ENCODE measurements around the gene RNF144A. TPM values are rescaled to one million over a fixed set of nuclear protein-coding genes. Genes with fewer than 3 reads are reported as not detected.

Gene RNF144A
- total RNA-seq, 4 donors from 2014 or later, result 8.0 to 25.4 (median 15.8) TPM

- no peak for DNase-seq (ENCODE audit: low spot score in 2 of 2)
- H3K36me3 ChIP-seq, result no peaks in the 10 kb centered on the region
- no peak for TF ChIP-seq POLR2AphosphoS5 (IDR thresholded peaks at IDR 0.05)
- TF ChIP-seq CTCF (IDR thresholded peaks at IDR 0.05), result no peak
- TF ChIP-seq POLR2A (IDR thresholded peaks at IDR 0.05), result no peak
- TF ChIP-seq EP300 (IDR thresholded peaks at IDR 0.05), result no peak
- H3K4me1 ChIP-seq, result no peaks in the 10 kb centered on the region
- H3K9me3 ChIP-seq, result no peaks in the 10 kb centered on the region
- no peak overlapping the region for H3K27ac ChIP-seq
- no peak overlapping the region for H3K4me3 ChIP-seq
- no peaks in the 10 kb centered on the region for H3K27me3 ChIP-seq
- 73% methylated on average over 2 of the region's 2 CpGs for WGBS
Measured at GRCh38 chr2:6939071-6939470, 21.9 kb downstream of the RNF144A start.

DNA sequence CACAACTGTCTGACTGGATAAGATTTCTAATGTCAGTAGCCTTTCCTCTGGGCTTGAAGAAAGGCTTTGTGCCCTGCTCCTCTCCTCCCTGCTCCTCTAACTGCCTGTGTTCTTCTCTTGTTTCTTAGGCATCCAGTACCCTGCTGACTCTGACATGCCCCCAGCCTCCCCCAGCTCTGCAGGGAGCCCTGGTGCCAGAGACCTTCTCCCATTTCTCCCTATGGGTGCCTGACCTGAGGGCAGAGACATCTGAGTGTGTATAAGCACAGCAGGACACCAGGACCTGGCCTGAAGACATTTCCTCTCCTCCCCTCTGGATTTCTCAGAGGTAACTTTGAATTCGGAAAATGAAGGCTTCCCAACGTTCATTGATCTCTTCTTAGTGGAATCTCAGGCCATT is 23.6 kb downstream of the RNF144A start:
- 97% methylated on average over 2 of the region's 2 CpGs for WGBS
- Histone ChIP-seq H3K36me3 (no peaks in the 10 kb centered on the region), H3K27me3 (no peaks in the 10 kb centered on the region), H3K4me3 (no peak overlapping the region), H3K9me3 (no peaks in the 10 kb centered on the region), H3K27ac (no peak overlapping the region), H3K4me1 (no peaks in the 10 kb centered on the region)
- TF ChIP-seq EP300 (IDR thresholded peaks at IDR 0.05) (no peak), POLR2A (IDR thresholded peaks at IDR 0.05) (no peak), CTCF (IDR thresholded peaks at IDR 0.05) (no peak), POLR2AphosphoS5 (IDR thresholded peaks at IDR 0.05) (no peak)
- no peak for DNase-seq (ENCODE audit: low spot score in 2 of 2)

DNA sequence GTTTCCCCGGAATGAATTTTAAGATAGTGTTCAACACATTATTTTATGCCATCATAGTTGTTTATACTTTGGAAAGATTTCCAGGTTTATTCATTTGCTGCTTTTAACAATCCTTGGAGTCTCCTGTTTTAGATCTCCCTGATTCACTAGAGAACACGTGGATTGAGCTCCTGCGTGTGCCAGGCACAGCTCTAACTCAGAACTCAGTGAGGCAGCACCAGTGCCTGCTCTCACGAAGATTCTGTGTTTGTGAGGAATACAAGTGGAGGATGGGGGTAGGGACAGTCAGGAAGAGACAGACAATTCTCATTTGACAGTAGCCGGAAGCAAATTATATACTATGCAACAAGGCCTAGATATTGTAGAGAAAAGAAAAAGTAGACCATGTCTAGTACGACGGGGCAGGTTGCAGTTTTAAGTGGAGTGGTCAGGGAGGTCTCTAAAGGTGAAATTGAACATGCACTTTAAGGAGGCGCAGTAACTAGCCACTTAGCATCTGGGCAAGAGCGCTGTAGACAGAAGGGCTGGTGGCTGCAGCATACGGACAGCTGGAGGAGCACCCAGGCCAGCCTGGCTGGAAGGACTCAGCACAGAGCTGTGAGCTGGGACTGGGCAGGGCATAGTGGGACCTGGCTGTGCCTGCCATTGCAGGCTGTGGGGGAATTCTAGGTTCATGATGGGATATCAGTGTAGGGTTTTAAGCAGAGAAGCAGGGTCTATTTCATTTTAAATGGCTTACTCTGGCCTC is 24.3 kb downstream of the RNF144A start:
- H3K4me1 ChIP-seq, result no peaks in the 10 kb centered on the region
- no peaks in the 10 kb centered on the region for H3K36me3 ChIP-seq
- 95% methylated on average over 10 of the region's 10 CpGs for WGBS
- H3K4me3 ChIP-seq, result no peak overlapping the region
- no peak for DNase-seq (ENCODE audit: low spot score in 2 of 2)
- H3K27me3 ChIP-seq, result no peaks in the 10 kb centered on the region
- no peak overlapping the region for H3K27ac ChIP-seq
- no peaks in the 10 kb centered on the region for H3K9me3 ChIP-seq
- TF ChIP-seq POLR2A (IDR thresholded peaks at IDR 0.05) (no peak), CTCF (IDR thresholded peaks at IDR 0.05) (no peak), POLR2AphosphoS5 (IDR thresholded peaks at IDR 0.05) (no peak), EP300 (IDR thresholded peaks at IDR 0.05) (no peak)

GRCh38 chr2:6942848-6943247 is 25.6 kb downstream of the RNF144A start:
- no peaks in the 10 kb centered on the region for H3K4me1 ChIP-seq
- no peaks in the 10 kb centered on the region for H3K27me3 ChIP-seq
- H3K9me3 ChIP-seq, result no peaks in the 10 kb centered on the region
- 84% methylated on average over 8 of the region's 8 CpGs for WGBS
- H3K4me3 ChIP-seq, result no peak overlapping the region
- no peaks in the 10 kb centered on the region for H3K36me3 ChIP-seq
- DNase-seq (ENCODE audit: low spot score in 2 of 2), result no peak
- TF ChIP-seq POLR2AphosphoS5 (IDR thresholded peaks at IDR 0.05) (no peak), CTCF (IDR thresholded peaks at IDR 0.05) (no peak), POLR2A (IDR thresholded peaks at IDR 0.05) (no peak), EP300 (IDR thresholded peaks at IDR 0.05) (no peak)
- H3K27ac ChIP-seq, result no peak overlapping the region

- Histone ChIP-seq H3K4me3 (no peak overlapping the region), H3K36me3 (no peaks in the 10 kb centered on the region), H3K4me1 (peaks cover 1% of the 10 kb centered on the region), H3K9me3 (no peaks in the 10 kb centered on the region), H3K27ac (no peak overlapping the region), H3K27me3 (no peaks in the 10 kb centered on the region)
- no peak for TF ChIP-seq EP300 (IDR thresholded peaks at IDR 0.05)
- TF ChIP-seq POLR2A (IDR thresholded peaks at IDR 0.05), result no peak
- TF ChIP-seq CTCF (IDR thresholded peaks at IDR 0.05), result no peak
- no peak for TF ChIP-seq POLR2AphosphoS5 (IDR thresholded peaks at IDR 0.05)
- DNase-seq (ENCODE audit: low spot score in 2 of 2), result no peak
- WGBS, result 91% methylated on average over 6 of the region's 6 CpGs
Measured at GRCh38 chr2:6943523-6943922, 26.3 kb downstream of the RNF144A start.

Data from suprapubic skin (tissue), 4 donors.